ENCODE results near the gene FOXN4. TPM values are rescaled to one million over a fixed set of nuclear protein-coding genes. Genes with fewer than 3 reads are reported as not detected.

The FOXN4 gene
- total RNA-seq, 4 donors from 2014 or later, result not detected

DNA sequence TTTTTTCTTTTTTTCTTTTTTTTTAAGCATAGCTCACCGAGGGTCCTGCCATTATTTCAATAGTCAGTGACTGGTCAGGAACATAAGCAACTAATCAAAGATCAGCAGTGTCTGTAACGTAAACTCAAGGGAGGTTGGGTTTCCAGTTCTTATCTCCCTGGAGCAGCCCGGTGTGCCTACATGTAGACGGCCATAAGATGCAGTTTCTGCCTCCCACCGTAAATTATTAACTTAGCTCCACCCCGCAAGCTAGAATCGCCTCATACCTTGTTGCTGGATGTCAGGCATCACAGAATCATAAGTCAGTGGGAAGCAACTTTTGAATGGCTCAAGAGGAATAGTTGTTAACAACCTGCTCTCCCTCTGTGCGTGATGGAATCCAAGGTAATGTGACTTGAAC lies 38.5 kb upstream of the FOXN4 start, which contains the start of gene MYO1H:
TSS of gene MYO1H (plus strand) at position 312 of the 400 bp plus-strand sequence. CDS start at position 373, 61 bp downstream.
- Histone ChIP-seq H3K36me3 (no peaks in the 10 kb centered on the region), H3K9me3 (no peaks in the 10 kb centered on the region), H3K4me1 (no peaks in the 10 kb centered on the region), H3K27me3 (no peaks in the 10 kb centered on the region), H3K4me3 (no peak within 1 kb of the TSS), H3K27ac (no peak within 1 kb of the TSS)
- 68% methylated on average over 8 of the region's 8 CpGs for WGBS
- TF ChIP-seq, protein P1, sequence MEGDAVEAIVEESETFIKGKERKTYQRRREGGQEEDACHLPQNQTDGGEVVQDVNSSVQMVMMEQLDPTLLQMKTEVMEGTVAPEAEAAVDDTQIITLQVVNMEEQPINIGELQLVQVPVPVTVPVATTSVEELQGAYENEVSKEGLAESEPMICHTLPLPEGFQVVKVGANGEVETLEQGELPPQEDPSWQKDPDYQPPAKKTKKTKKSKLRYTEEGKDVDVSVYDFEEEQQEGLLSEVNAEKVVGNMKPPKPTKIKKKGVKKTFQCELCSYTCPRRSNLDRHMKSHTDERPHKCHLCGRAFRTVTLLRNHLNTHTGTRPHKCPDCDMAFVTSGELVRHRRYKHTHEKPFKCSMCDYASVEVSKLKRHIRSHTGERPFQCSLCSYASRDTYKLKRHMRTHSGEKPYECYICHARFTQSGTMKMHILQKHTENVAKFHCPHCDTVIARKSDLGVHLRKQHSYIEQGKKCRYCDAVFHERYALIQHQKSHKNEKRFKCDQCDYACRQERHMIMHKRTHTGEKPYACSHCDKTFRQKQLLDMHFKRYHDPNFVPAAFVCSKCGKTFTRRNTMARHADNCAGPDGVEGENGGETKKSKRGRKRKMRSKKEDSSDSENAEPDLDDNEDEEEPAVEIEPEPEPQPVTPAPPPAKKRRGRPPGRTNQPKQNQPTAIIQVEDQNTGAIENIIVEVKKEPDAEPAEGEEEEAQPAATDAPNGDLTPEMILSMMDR (IDR thresholded peaks at IDR 0.05), result no peak
- TF ChIP-seq POLR2AphosphoS5 (IDR thresholded peaks at IDR 0.05) (no peak), EP300 (IDR thresholded peaks at IDR 0.05) (no peak), POLR2A (IDR thresholded peaks at IDR 0.05) (no peak)
- DNase-seq (ENCODE audit: low spot score in 2 of 2), result no peak

DNA sequence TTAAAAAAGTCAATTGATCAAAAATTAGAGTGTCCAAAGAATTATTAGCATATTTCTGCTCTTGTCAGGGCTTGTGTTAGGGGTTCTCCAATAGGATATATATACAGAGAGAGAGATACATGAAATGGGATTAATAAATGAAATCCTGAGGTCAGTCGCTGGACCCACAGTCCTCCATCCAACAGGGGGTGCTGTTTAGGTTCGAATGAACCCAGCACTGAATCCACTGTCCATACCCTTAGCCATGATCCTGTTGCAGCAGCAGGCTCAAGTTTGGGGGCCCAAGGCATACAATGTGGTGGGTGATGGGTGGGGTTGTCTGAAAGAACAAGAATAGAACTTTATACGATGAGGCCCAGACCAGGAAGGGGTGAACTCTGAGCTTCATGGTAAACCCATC lies 37.8 kb upstream of the FOXN4 start:
- Histone ChIP-seq H3K4me1 (no peaks in the 10 kb centered on the region), H3K27ac (no peak overlapping the region), H3K36me3 (no peaks in the 10 kb centered on the region), H3K9me3 (no peaks in the 10 kb centered on the region), H3K27me3 (no peaks in the 10 kb centered on the region), H3K4me3 (no peak overlapping the region)
- no peak for DNase-seq (ENCODE audit: low spot score in 2 of 2)
- no peak for TF ChIP-seq POLR2AphosphoS5 (IDR thresholded peaks at IDR 0.05)
- TF ChIP-seq POLR2A (IDR thresholded peaks at IDR 0.05), result no peak
- TF ChIP-seq EP300 (IDR thresholded peaks at IDR 0.05), result no peak
- TF ChIP-seq, protein P1 (IDR thresholded peaks at IDR 0.05), result no peak
- WGBS, result 82% methylated on average over 3 of the region's 3 CpGs

DNA sequence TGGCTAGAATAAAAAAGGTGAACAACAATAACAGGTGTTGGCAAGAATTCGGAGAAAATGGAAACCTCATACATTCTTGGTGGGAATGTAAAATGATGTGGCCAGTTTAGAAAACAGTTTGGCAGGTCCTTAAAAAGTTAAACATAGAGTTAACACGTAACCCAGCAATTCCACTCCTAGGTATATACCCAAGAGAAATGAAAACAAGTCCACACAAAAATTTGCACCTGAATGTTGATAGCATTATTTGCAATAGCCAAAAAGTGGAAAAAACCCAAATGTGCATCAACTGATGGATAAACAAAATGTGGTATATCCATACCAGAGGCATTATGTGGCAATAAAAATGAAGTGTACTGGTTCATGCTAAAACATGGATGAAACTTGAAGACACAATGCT lies 36.3 kb upstream of the FOXN4 start:
- no peak overlapping the region for H3K4me3 ChIP-seq
- 83% methylated on average over 2 of the region's 2 CpGs for WGBS
- H3K36me3 ChIP-seq, result no peaks in the 10 kb centered on the region
- H3K4me1 ChIP-seq, result no peaks in the 10 kb centered on the region
- H3K27ac ChIP-seq, result no peak overlapping the region
- no peak for DNase-seq (ENCODE audit: low spot score in 2 of 2)
- H3K27me3 ChIP-seq, result no peaks in the 10 kb centered on the region
- TF ChIP-seq, protein P1 (IDR thresholded peaks at IDR 0.05), result no peak
- no peak for TF ChIP-seq POLR2AphosphoS5 (IDR thresholded peaks at IDR 0.05)
- no peak for TF ChIP-seq POLR2A (IDR thresholded peaks at IDR 0.05)
- TF ChIP-seq EP300 (IDR thresholded peaks at IDR 0.05), result no peak
- no peaks in the 10 kb centered on the region for H3K9me3 ChIP-seq

DNA sequence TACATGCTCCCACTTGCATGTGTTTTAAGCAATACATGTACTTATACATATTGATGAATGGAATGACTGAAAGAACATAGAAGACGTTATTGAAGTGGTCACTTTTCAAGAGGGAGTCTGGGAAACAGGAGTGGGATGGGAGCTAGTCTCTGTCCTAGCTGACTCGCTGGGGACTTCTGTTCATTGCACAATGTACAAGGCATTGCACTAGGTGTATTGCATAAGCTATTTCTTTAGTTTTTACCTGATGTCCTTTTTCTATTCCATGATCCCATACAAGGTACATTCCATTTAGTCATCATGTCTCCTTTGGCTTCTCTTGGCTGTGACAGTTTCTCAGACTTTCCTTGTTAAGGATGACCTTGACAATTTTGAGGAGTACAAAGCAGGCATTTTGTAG lies 34.6 kb upstream of the FOXN4 start:
- WGBS, result 55% methylated on average over 2 of the region's 2 CpGs

DNA sequence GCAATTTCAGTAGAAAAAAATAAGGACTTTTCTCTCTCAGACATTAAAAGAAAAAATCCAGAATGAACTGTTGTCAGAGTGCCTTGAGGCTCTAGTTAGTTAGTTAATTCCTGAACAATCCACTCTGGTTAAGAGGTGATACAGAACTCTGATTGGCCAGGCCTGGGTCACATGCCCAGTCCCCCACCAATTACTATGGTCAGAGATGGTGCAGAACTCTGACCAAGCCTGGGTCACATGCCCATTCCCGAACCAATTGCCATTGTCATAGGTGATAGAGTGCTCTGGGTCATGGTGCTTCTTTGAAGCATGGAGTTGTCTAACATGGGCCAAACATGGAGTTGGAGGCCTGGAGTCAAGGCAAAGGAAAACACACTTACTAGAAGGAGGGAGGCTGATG lies 27.5 kb upstream of the FOXN4 start:
- no peak for DNase-seq (ENCODE audit: low spot score in 2 of 2)
- Histone ChIP-seq H3K36me3 (no peaks in the 10 kb centered on the region), H3K4me1 (no peaks in the 10 kb centered on the region), H3K9me3 (no peaks in the 10 kb centered on the region), H3K27me3 (no peaks in the 10 kb centered on the region), H3K4me3 (no peak overlapping the region), H3K27ac (no peak overlapping the region)
- TF ChIP-seq POLR2AphosphoS5 (IDR thresholded peaks at IDR 0.05) (no peak), EP300 (IDR thresholded peaks at IDR 0.05) (no peak), POLR2A (IDR thresholded peaks at IDR 0.05) (no peak)
- TF ChIP-seq, protein P1 (IDR thresholded peaks at IDR 0.05), result no peak
- WGBS, result 100% methylated on average over 1 of the region's 1 CpG

More for the DNA sequence above, 34.6 kb upstream of the FOXN4 start:
- Histone ChIP-seq H3K36me3 (no peaks in the 10 kb centered on the region), H3K27ac (no peak overlapping the region), H3K4me1 (no peaks in the 10 kb centered on the region), H3K4me3 (no peak overlapping the region), H3K9me3 (no peaks in the 10 kb centered on the region), H3K27me3 (no peaks in the 10 kb centered on the region)
- TF ChIP-seq, protein P1 (IDR thresholded peaks at IDR 0.05), result no peak
- TF ChIP-seq POLR2A (IDR thresholded peaks at IDR 0.05), result no peak
- no peak for TF ChIP-seq POLR2AphosphoS5 (IDR thresholded peaks at IDR 0.05)
- no peak for TF ChIP-seq EP300 (IDR thresholded peaks at IDR 0.05)
- no peak for DNase-seq (ENCODE audit: low spot score in 2 of 2)

Measured in suprapubic skin (tissue), 4 donors.